Measurements from ENCODE around the gene CD2BP2. TPM values are rescaled to one million over a fixed set of nuclear protein-coding genes. Genes with fewer than 3 reads are reported as not detected.

Gene CD2BP2
- polyA plus RNA-seq, 1 of the 3 experiments (the other 2 are of a cell fraction), result 80.8 TPM

GRCh38 chr16:30355144-30355953 lies at the start of gene CD2BP2 (continued):
- TF ChIP-seq REST (IDR thresholded peaks at IDR 0.05; ENCODE audit: low read depth, low read length), result no peak
- peak; percentile 93 for TF ChIP-seq MAX (IDR thresholded peaks at IDR 0.05; ENCODE audit: low read depth)
- no peak for TF ChIP-seq MEF2A (IDR thresholded peaks at IDR 0.05; ENCODE audit: borderline replicate concordance, low read depth)
- peak; percentile 83 for TF ChIP-seq MXI1 (IDR thresholded peaks at IDR 0.05; ENCODE audit: low read depth, low read length)
- TF ChIP-seq CHD2 (IDR thresholded peaks at IDR 0.05; ENCODE audit: low read length, partially characterized antibody), result peak; percentile 90
- no peak for TF ChIP-seq EZH2phosphoT487 (IDR thresholded peaks at IDR 0.05; ENCODE audit: borderline replicate concordance, low read depth)
- TF ChIP-seq FOSL2 (IDR thresholded peaks at IDR 0.05; ENCODE audit: borderline replicate concordance, low read depth), result peak; percentile 20; the same call in 1 of the 2 replicates
- TF ChIP-seq RFX5 (IDR thresholded peaks at IDR 0.05; ENCODE audit: low read length), result no peak
- peak; percentile 20; the same call in 1 of the 2 replicates for TF ChIP-seq NFIC (IDR thresholded peaks at IDR 0.05; ENCODE audit: borderline replicate concordance)
- peak; percentile 76 for TF ChIP-seq USF2 (IDR thresholded peaks at IDR 0.05; ENCODE audit: borderline replicate concordance, low read depth, low read length)
- 0 out of 2 replicates have a peak, but pooled peaks have one; percentile 12 for TF ChIP-seq RCOR1 (IDR thresholded peaks at IDR 0.05; ENCODE audit: low read length)

- Histone ChIP-seq H3F3A (replicated peaks; ENCODE audit: insufficient read depth) (peaks cover 29% of the 10 kb centered on the region), H3K4me3 (ENCODE audit: low read depth in 2 of 2, low read length in 1 of 2) (no peak overlapping the region), H2AFZ (ENCODE audit: low read depth) (no peak overlapping the region), H3K9me3 (no peaks in the 10 kb centered on the region), H3K4me2 (no peak overlapping the region), H3K9me2 (no peaks in the 10 kb centered on the region), H3K36me3 (replicated peaks in 1 of 2; ENCODE audit: control insufficient read depth in 1 of 2, insufficient read depth in 2 of 2, low read length in 1 of 2) (peaks cover 5 to 18% of the 10 kb centered on the region in 2 experiments), H3K79me2 (ENCODE audit: insufficient read depth) (peaks cover 12% of the 10 kb centered on the region; the same call in 1 of the 2 replicates), H3K27ac (ENCODE audit: low read depth in 2 of 2, low read length in 1 of 2) (no peak overlapping the region), H4K20me1 (ENCODE audit: insufficient read depth) (no peaks in the 10 kb centered on the region), H3K4me1 (ENCODE audit: control insufficient read depth in 1 of 2, insufficient read depth in 2 of 2, low read depth in 1 of 2, low read length in 1 of 2) (peaks cover 7 to 12% of the 10 kb centered on the region in 2 experiments; a peak in 1 of 4 replicates), H3K9ac (no peak overlapping the region), H3K27me3 (ENCODE audit: insufficient read depth) (no peaks in the 10 kb centered on the region)
- POLR2A ChIA-PET, result interaction anchor here (0.6 kb wide), 1 partner anchor 43 kb away, joined by 3 read pairs; no protein-coding TSS in a partner anchor
- 84% methylated on average over 8 of the region's 8 CpGs for WGBS (ENCODE audit: low lambda C conversion rate)
- no peak for DNase-seq
- CTCF ChIA-PET, result interaction anchor here (1.2 kb wide), 1 partner anchor 25 kb away, joined by 3 read pairs; no protein-coding TSS in a partner anchor
- TF ChIP-seq REST (IDR thresholded peaks at IDR 0.05; ENCODE audit: low read depth, low read length) (no peak), GABPA (IDR thresholded peaks at IDR 0.05; ENCODE audit: low read depth) (no peak), EP300 (IDR thresholded peaks at IDR 0.05; ENCODE audit: borderline replicate concordance in 1 of 2, low read depth in 1 of 2, low read length in 1 of 2) (no peak), ZBTB33 (IDR thresholded peaks at IDR 0.05; ENCODE audit: borderline replicate concordance, low read depth) (no peak), TCF12 (IDR thresholded peaks at IDR 0.05) (no peak), RFX5 (IDR thresholded peaks at IDR 0.05; ENCODE audit: low read length) (no peak), YY1 (IDR thresholded peaks at IDR 0.05; ENCODE audit: low read depth) (no peak), SIN3A (IDR thresholded peaks at IDR 0.05; ENCODE audit: borderline replicate concordance, low read depth, low read length) (no peak), POLR2AphosphoS5 (IDR thresholded peaks at IDR 0.05; ENCODE audit: low read depth, low read length) (no peak)
Observed at GRCh38 chr16:30401768-30402425, 46.8 kb upstream of the CD2BP2 start.

Data from SK-N-SH (cell line).